ENCODE data around the gene RBMS3.

DNA sequence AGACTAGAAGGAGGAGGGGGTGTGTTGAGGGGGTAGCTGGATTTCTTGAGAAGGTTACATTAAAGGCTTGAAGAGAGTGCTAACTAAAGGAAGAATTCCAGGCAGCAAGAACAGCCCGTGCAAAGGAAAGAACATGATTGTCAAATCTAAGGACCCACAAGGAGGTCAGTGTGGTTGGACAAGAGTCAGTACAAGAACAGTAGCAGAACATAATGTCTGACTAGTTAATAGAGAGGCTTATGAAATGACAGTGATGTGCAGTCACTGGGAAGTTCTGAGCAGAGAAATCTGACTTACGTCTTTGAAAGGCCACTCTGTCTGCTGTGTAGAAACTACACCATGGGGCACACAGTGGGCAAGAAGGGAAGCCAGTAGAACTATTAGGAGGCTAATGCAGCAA, 19.8 kb upstream of the RBMS3 start:
- TF ChIP-seq POLR2A (IDR thresholded peaks at IDR 0.05; ENCODE audit: borderline replicate concordance, extremely low read depth, insufficient read depth, insufficient read length): no peak
- TF ChIP-seq RAD21 (IDR thresholded peaks at IDR 0.05; ENCODE audit: low read depth): no peak
- TF ChIP-seq, protein P1, sequence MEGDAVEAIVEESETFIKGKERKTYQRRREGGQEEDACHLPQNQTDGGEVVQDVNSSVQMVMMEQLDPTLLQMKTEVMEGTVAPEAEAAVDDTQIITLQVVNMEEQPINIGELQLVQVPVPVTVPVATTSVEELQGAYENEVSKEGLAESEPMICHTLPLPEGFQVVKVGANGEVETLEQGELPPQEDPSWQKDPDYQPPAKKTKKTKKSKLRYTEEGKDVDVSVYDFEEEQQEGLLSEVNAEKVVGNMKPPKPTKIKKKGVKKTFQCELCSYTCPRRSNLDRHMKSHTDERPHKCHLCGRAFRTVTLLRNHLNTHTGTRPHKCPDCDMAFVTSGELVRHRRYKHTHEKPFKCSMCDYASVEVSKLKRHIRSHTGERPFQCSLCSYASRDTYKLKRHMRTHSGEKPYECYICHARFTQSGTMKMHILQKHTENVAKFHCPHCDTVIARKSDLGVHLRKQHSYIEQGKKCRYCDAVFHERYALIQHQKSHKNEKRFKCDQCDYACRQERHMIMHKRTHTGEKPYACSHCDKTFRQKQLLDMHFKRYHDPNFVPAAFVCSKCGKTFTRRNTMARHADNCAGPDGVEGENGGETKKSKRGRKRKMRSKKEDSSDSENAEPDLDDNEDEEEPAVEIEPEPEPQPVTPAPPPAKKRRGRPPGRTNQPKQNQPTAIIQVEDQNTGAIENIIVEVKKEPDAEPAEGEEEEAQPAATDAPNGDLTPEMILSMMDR (IDR thresholded peaks at IDR 0.05 in 2 of 3, conservative IDR thresholded peaks at IDR 0.05 in 1 of 3; ENCODE audit: borderline replicate concordance in 1 of 3, insufficient read depth in 1 of 3, low read depth in 2 of 3, low read length in 2 of 3): no peak
- TF ChIP-seq, protein P2, sequence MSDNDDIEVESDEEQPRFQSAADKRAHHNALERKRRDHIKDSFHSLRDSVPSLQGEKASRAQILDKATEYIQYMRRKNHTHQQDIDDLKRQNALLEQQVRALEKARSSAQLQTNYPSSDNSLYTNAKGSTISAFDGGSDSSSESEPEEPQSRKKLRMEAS (IDR thresholded peaks at IDR 0.05): no peak
- no peak for TF ChIP-seq POLR2AphosphoS5 (IDR thresholded peaks at IDR 0.05; ENCODE audit: low read depth, low read length)
- no peak for TF ChIP-seq SP1 (IDR thresholded peaks at IDR 0.05; ENCODE audit: low read depth)
- no peak for TF ChIP-seq TCF7L2 (IDR thresholded peaks at IDR 0.05; ENCODE audit: borderline replicate concordance, extremely low read depth, insufficient read depth, insufficient read length)
- TF ChIP-seq ZNF274 (IDR thresholded peaks at IDR 0.05; ENCODE audit: low read depth, low read length): no peak
- TF ChIP-seq EZH2 (IDR thresholded peaks at IDR 0.05): no peak
- TF ChIP-seq CEBPB (IDR thresholded peaks at IDR 0.05; ENCODE audit: low read depth): no peak
- no peak for TF ChIP-seq EGR1 (IDR thresholded peaks at IDR 0.05; ENCODE audit: low read depth)

Data from HCT116 (cell line).